SK-N-SH treated with all-trans-retinoic acid at 6 μM for 48 hours (cell line): ENCODE data around the gene PEX7.

ENCODE experiments used
- ARNTL ChIP-seq: fragments of 450-650 bp; formaldehyde crosslinking; IDR thresholded peaks from 2 replicates; pipeline ENCODE4 v1.5.0; 2020; ENCODE audit warnings: low read depth, mild to moderate bottlenecking, moderate library complexity, borderline replicate concordance
- GLIS3 ChIP-seq: fragments of 250-450 bp; sonication (Bioruptor Pico); IDR thresholded peaks from 2 replicates; pipeline ENCODE4 v1.5.0; 2020; ENCODE audit warnings: mild to moderate bottlenecking, moderate library complexity
- PPARA ChIP-seq: fragments of 250-450 bp; sonication (Bioruptor Pico); IDR thresholded peaks from 2 replicates; pipeline ENCODE4 v1.5.0; 2020; ENCODE audit warnings: mild to moderate bottlenecking, borderline replicate concordance
- TCF4 ChIP-seq: fragments of 250-450 bp; sonication (Bioruptor Pico); IDR thresholded peaks from 2 replicates; pipeline ENCODE4 v1.8.0; 2021; ENCODE audit warnings: mild to moderate bottlenecking, moderate library complexity, borderline replicate concordance
- ZC3H10 ChIP-seq: fragments of 250-450 bp; sonication (Bioruptor Pico); IDR thresholded peaks from 2 replicates; pipeline ENCODE4 v1.5.1; 2021; ENCODE audit warnings: mild to moderate bottlenecking, moderate library complexity
- ZFP30 ChIP-seq: fragments of 450-650 bp; formaldehyde crosslinking; IDR thresholded peaks from 2 replicates; pipeline ENCODE4 v1.5.0; 2022; ENCODE audit warnings: mild to moderate bottlenecking, moderate library complexity
- TF ChIP-seq, protein P1 (sequence below): fragments of 250-450 bp; sonication (Bioruptor Pico); IDR thresholded peaks from 2 replicates; pipeline ENCODE4 v1.5.1; 2021; ENCODE audit warnings: mild to moderate bottlenecking, moderate library complexity
- TF ChIP-seq, protein P2 (sequence below): fragments of 250-450 bp; sonication (Bioruptor Pico); IDR thresholded peaks from 2 replicates; pipeline ENCODE4 v1.8.0; 2020; ENCODE audit warnings: mild to moderate bottlenecking, moderate library complexity, borderline replicate concordance
- TF ChIP-seq, protein P3 (sequence below): fragments of 250-450 bp; sonication (Bioruptor Pico); IDR thresholded peaks from 2 replicates; pipeline ENCODE4 v1.8.0; 2021; ENCODE audit warnings: low read depth, mild to moderate bottlenecking, moderate library complexity, borderline replicate concordance
- TF ChIP-seq, protein P4 (sequence below): fragments of 250-450 bp; sonication (Bioruptor Pico); IDR thresholded peaks from 2 replicates; pipeline ENCODE4 v1.5.1; 2020; ENCODE audit warnings: low read depth, mild to moderate bottlenecking, moderate library complexity
- TF ChIP-seq, protein P5 (sequence below): fragments of 250-450 bp; sonication (Bioruptor Pico); IDR thresholded peaks from 2 replicates; pipeline ENCODE4 v1.5.0; 2020; ENCODE audit warnings: mild to moderate bottlenecking, moderate library complexity

DNA sequence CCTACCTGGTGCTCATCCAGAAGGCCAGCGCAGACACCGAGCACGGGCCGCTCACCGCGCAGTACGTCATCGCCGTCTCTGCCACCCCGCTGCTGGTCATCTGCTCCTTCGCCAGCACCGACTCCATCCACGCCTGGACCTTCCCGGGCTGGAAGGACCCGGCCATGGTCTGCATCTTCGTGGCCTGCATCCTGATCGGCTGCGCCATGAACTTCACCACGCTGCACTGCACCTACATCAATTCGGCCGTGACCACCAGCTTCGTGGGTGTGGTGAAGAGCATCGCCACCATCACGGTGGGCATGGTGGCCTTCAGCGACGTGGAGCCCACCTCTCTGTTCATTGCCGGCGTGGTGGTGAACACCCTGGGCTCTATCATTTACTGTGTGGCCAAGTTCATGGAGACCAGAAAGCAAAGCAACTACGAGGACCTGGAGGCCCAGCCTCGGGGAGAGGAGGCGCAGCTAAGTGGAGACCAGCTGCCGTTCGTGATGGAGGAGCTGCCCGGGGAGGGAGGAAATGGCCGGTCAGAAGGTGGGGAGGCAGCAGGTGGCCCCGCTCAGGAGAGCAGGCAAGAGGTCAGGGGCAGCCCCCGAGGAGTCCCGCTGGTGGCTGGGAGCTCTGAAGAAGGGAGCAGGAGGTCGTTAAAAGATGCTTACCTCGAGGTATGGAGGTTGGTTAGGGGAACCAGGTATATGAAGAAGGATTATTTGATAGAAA, 101.7 kb downstream of the PEX7 start:
- TF ChIP-seq, protein P1, sequence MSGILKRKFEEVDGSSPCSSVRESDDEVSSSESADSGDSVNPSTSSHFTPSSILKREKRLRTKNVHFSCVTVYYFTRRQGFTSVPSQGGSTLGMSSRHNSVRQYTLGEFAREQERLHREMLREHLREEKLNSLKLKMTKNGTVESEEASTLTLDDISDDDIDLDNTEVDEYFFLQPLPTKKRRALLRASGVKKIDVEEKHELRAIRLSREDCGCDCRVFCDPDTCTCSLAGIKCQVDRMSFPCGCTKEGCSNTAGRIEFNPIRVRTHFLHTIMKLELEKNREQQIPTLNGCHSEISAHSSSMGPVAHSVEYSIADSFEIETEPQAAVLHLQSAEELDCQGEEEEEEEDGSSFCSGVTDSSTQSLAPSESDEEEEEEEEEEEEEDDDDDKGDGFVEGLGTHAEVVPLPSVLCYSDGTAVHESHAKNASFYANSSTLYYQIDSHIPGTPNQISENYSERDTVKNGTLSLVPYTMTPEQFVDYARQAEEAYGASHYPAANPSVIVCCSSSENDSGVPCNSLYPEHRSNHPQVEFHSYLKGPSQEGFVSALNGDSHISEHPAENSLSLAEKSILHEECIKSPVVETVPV: no peak
- TF ChIP-seq ZC3H10 (CRISPR knock-in tag) (no peak), PPARA (CRISPR knock-in tag) (no peak), ARNTL (CRISPR knock-in tag) (no peak), TCF4 (CRISPR knock-in tag) (no peak), GLIS3 (CRISPR knock-in tag) (no peak), ZFP30 (no peak)
- TF ChIP-seq, protein P2, sequence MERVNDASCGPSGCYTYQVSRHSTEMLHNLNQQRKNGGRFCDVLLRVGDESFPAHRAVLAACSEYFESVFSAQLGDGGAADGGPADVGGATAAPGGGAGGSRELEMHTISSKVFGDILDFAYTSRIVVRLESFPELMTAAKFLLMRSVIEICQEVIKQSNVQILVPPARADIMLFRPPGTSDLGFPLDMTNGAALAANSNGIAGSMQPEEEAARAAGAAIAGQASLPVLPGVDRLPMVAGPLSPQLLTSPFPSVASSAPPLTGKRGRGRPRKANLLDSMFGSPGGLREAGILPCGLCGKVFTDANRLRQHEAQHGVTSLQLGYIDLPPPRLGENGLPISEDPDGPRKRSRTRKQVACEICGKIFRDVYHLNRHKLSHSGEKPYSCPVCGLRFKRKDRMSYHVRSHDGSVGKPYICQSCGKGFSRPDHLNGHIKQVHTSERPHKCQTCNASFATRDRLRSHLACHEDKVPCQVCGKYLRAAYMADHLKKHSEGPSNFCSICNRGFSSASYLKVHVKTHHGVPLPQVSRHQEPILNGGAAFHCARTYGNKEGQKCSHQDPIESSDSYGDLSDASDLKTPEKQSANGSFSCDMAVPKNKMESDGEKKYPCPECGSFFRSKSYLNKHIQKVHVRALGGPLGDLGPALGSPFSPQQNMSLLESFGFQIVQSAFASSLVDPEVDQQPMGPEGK (CRISPR knock-in tag): no peak
- TF ChIP-seq, protein P3, sequence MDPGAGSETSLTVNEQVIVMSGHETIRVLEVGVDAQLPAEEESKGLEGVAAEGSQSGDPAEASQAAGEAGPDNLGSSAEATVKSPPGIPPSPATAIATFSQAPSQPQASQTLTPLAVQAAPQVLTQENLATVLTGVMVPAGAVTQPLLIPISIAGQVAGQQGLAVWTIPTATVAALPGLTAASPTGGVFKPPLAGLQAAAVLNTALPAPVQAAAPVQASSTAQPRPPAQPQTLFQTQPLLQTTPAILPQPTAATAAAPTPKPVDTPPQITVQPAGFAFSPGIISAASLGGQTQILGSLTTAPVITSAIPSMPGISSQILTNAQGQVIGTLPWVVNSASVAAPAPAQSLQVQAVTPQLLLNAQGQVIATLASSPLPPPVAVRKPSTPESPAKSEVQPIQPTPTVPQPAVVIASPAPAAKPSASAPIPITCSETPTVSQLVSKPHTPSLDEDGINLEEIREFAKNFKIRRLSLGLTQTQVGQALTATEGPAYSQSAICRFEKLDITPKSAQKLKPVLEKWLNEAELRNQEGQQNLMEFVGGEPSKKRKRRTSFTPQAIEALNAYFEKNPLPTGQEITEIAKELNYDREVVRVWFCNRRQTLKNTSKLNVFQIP: no peak
- TF ChIP-seq, protein P4, sequence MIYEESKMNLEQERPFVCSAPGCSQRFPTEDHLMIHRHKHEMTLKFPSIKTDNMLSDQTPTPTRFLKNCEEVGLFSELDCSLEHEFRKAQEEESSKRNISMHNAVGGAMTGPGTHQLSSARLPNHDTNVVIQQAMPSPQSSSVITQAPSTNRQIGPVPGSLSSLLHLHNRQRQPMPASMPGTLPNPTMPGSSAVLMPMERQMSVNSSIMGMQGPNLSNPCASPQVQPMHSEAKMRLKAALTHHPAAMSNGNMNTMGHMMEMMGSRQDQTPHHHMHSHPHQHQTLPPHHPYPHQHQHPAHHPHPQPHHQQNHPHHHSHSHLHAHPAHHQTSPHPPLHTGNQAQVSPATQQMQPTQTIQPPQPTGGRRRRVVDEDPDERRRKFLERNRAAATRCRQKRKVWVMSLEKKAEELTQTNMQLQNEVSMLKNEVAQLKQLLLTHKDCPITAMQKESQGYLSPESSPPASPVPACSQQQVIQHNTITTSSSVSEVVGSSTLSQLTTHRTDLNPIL (CRISPR knock-in tag): no peak
- TF ChIP-seq, protein P5, sequence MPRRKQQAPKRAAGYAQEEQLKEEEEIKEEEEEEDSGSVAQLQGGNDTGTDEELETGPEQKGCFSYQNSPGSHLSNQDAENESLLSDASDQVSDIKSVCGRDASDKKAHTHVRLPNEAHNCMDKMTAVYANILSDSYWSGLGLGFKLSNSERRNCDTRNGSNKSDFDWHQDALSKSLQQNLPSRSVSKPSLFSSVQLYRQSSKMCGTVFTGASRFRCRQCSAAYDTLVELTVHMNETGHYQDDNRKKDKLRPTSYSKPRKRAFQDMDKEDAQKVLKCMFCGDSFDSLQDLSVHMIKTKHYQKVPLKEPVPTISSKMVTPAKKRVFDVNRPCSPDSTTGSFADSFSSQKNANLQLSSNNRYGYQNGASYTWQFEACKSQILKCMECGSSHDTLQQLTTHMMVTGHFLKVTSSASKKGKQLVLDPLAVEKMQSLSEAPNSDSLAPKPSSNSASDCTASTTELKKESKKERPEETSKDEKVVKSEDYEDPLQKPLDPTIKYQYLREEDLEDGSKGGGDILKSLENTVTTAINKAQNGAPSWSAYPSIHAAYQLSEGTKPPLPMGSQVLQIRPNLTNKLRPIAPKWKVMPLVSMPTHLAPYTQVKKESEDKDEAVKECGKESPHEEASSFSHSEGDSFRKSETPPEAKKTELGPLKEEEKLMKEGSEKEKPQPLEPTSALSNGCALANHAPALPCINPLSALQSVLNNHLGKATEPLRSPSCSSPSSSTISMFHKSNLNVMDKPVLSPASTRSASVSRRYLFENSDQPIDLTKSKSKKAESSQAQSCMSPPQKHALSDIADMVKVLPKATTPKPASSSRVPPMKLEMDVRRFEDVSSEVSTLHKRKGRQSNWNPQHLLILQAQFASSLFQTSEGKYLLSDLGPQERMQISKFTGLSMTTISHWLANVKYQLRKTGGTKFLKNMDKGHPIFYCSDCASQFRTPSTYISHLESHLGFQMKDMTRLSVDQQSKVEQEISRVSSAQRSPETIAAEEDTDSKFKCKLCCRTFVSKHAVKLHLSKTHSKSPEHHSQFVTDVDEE: no peak
